K562 (cell line): ENCODE measurements around the gene TOM1L1. TPM values are rescaled to one million over a fixed set of nuclear protein-coding genes. Genes with fewer than 3 reads are reported as not detected.

Experiments used
- ATAC-seq: fragments of 200-7000 bp; cut with Tn5 transposase; 3 replicates; pipeline ENCODE4 v1.9.1; 2020; ENCODE audit warnings: moderate library complexity
- BruUV-seq: library from RNA; stranded (reverse); fragments of 400-500 nt; replicated peaks from 2 replicates; lab custom pipeline; 2021; lab: Mats Ljungman, UMichigan
- CTCF ChIA-PET: fragments of 300-600 bp; formaldehyde crosslinking; extraction: SDS; loops from one replicate; lab custom pipeline; 2021; ENCODE audit warnings: low intra/inter-chr PET ratio; lab: Yijun Ruan, JAX
- POLR2A ChIA-PET: fragments of 300-600, 350-650 bp; sonication (Branson Sonifier 250); formaldehyde crosslinking; extraction: SDS; loops from one replicate; lab custom pipeline; 2021; ENCODE audit warnings: antibody characterized with exemption, inconsistent platforms; lab: Yijun Ruan, JAX
- DNase-seq, 4 experiments: peaks; one replicate each; pipeline versions ENCODE4 v3.0.0 to v3.0.0-alpha.2; 2011 to 2018; ENCODE audit warnings: low spot score in 3 of 4, mixed read lengths in 3 of 4; ENCODE audit errors: extremely low read depth in 1 of 4
- FAIRE-seq: peaks from 2 replicates; lab custom pipeline; 2011; peaks lifted over from hg19 to GRCh38; lab: Jason Lieb, UNC
- H2AFZ ChIP-seq: 2 replicates; pipeline ENCODE4 v1.6.0; 2011; ENCODE audit warnings: low read depth, low read length, control low read depth, inconsistent platforms
- H3K27ac ChIP-seq: fragments of 200-600 bp; 3 replicates; pipeline ENCODE4 v1.8.0; 2011; ENCODE audit warnings: low read depth, mild to moderate bottlenecking, control low read depth, inconsistent platforms, low read length, moderate library complexity, mixed read lengths; ENCODE audit errors: extremely low read depth
- H3K27me3 ChIP-seq, 2 experiments: fragments of 300-600 bp in 1 of 2; 2 replicates in 1 of 2; 3 replicates in 1 of 2; pipeline versions ENCODE4 v1.6.0 to v1.8.0; 2011; ENCODE audit warnings: inconsistent platforms in 2 of 2, low read length in 2 of 2, mild to moderate bottlenecking in 1 of 2, mixed read lengths in 1 of 2, moderate library complexity in 1 of 2; ENCODE audit not compliant: control insufficient read depth in 2 of 2, insufficient read depth in 2 of 2
- H3K36me3 ChIP-seq: fragments of 300-600 bp; 3 replicates; pipeline ENCODE4 v1.8.0; 2011; ENCODE audit warnings: mild to moderate bottlenecking, low read length, inconsistent platforms; ENCODE audit not compliant: control insufficient read depth, insufficient read depth
- H3K4me1 ChIP-seq, 2 experiments: fragments of 200-600 bp in 1 of 2; replicated peaks in 1 of 2; 2 replicates in 1 of 2; 3 replicates in 1 of 2; pipeline versions ENCODE4 v1.5.1 to v1.8.0; 2011; ENCODE audit warnings: inconsistent platforms in 2 of 2, low read length in 2 of 2, mild to moderate bottlenecking in 1 of 2, mixed read lengths in 1 of 2, moderate library complexity in 1 of 2; ENCODE audit not compliant: control insufficient read depth in 2 of 2, insufficient read depth in 2 of 2
- H3K4me2 ChIP-seq: 2 replicates; pipeline ENCODE4 v1.6.1; 2011; ENCODE audit warnings: low read length, control low read depth, inconsistent platforms, mixed read lengths; ENCODE audit not compliant: insufficient read depth
- H3K4me3 ChIP-seq: fragments of 200-600 bp; sonication (generic), shearing (Covaris generic); 2 replicates; pipeline ENCODE4 v1.5.1; 2016; ENCODE audit warnings: control low read depth, inconsistent platforms
- H3K79me2 ChIP-seq: fragments of 200-600 bp; 3 replicates; pipeline ENCODE4 v1.8.0; 2011; ENCODE audit warnings: low read length, inconsistent platforms; ENCODE audit not compliant: control insufficient read depth, insufficient read depth
- H3K9ac ChIP-seq, 2 experiments: 2 replicates each; pipeline versions ENCODE4 v1.6.0 to v1.6.1; 2011; ENCODE audit warnings: low read depth in 2 of 2, low read length in 2 of 2, control low read depth in 1 of 2, inconsistent platforms in 1 of 2, mild to moderate bottlenecking in 1 of 2, mixed read lengths in 1 of 2; ENCODE audit not compliant: insufficient read depth in 1 of 2
- H3K9me1 ChIP-seq: one replicate; pipeline ENCODE4 v1.6.0; 2011; ENCODE audit warnings: inconsistent platforms, mild to moderate bottlenecking, low read length, moderate library complexity; ENCODE audit not compliant: control insufficient read depth, insufficient read depth
- H3K9me3 ChIP-seq: replicated peaks from 2 replicates; pipeline ENCODE4 v1.5.1; 2011; ENCODE audit warnings: low read depth, low read length, inconsistent platforms; ENCODE audit not compliant: control insufficient read depth, insufficient read depth
- H4K20me1 ChIP-seq: replicated peaks from 2 replicates; pipeline ENCODE4 v1.6.1; 2011; ENCODE audit warnings: low read length, inconsistent platforms, mixed read lengths; ENCODE audit not compliant: control insufficient read depth, insufficient read depth
- ARID1B ChIP-seq: fragments of 450-650 bp; IDR thresholded peaks from 2 replicates; pipeline ENCODE4 v1.6.1; 2016; ENCODE audit warnings: antibody characterized with exemption, mild to moderate bottlenecking, inconsistent platforms
- GABPA ChIP-seq: fragments of 200-800 bp; sonication (Bioruptor generic); conservative IDR thresholded peaks from 2 replicates; pipeline ENCODE4 v1.6.1; 2016; ENCODE audit warnings: low read depth, missing genetic modification characterization, missing compliant biosample characterization
- HMG20B ChIP-seq: fragments of 250-450 bp; sonication (Bioruptor Pico); IDR thresholded peaks from 2 replicates; pipeline ENCODE4 v1.5.0; 2021; ENCODE audit warnings: mild to moderate bottlenecking
- ID3 ChIP-seq, 2 experiments: fragments of 250-450 bp in 1 of 2; fragments of 450-650 bp in 1 of 2; sonication (Bioruptor Pico) in 1 of 2; IDR thresholded peaks; 2 replicates each; pipeline versions ENCODE4 v1.6.1 to v1.8.0; 2016 to 2021; ENCODE audit warnings: mild to moderate bottlenecking in 2 of 2, moderate library complexity in 2 of 2, missing compliant biosample characterization in 1 of 2, missing genetic modification characterization in 1 of 2
- KAT7 ChIP-seq: sonication (generic); formaldehyde crosslinking; IDR thresholded peaks from 2 replicates; pipeline ENCODE4 v1.8.0; 2022; ENCODE audit warnings: missing genetic modification reagents, mild to moderate bottlenecking, borderline replicate concordance
- NBN ChIP-seq: fragments of 450-650 bp; IDR thresholded peaks from 2 replicates; pipeline ENCODE4 v1.6.1; 2016; ENCODE audit warnings: low read depth, mild to moderate bottlenecking
- NFRKB ChIP-seq: fragments of 450-650 bp; IDR thresholded peaks from 2 replicates; pipeline ENCODE4 v1.6.1; 2016; ENCODE audit warnings: low read depth
- SIN3A ChIP-seq, 2 experiments: fragments of 150-350 bp in 1 of 2; IDR thresholded peaks; 2 replicates each; pipeline ENCODE4 v1.6.1; 2011 to 2016; ENCODE audit warnings: borderline replicate concordance in 2 of 2, low read depth in 2 of 2, low read length in 2 of 2, mild to moderate bottlenecking in 2 of 2, moderate library complexity in 2 of 2; ENCODE audit not compliant: control insufficient read depth in 1 of 2
- TCF7 ChIP-seq: sonication (generic); IDR thresholded peaks from 2 replicates; pipeline ENCODE4 v1.6.1; 2016; ENCODE audit warnings: antibody characterized with exemption, borderline replicate concordance
- TGIF2 ChIP-seq: sonication (generic); formaldehyde crosslinking; IDR thresholded peaks from 2 replicates; pipeline ENCODE4 v1.8.1; 2022; ENCODE audit warnings: mild to moderate bottlenecking, missing genetic modification reagents, moderate library complexity
- ZNF12 ChIP-seq: sonication (generic); formaldehyde crosslinking; IDR thresholded peaks from 2 replicates; pipeline ENCODE4 v1.4.0; 2020; ENCODE audit warnings: mild to moderate bottlenecking, missing genetic modification reagents
- ZNF133 ChIP-seq: fragments of 250-450 bp; sonication (Bioruptor Pico); IDR thresholded peaks from 2 replicates; pipeline ENCODE4 v1.4.0; 2020; ENCODE audit warnings: mild to moderate bottlenecking
- ZNF165 ChIP-seq: fragments of 250-450 bp; sonication (Bioruptor Pico); IDR thresholded peaks from 2 replicates; pipeline ENCODE4 v1.4.0; 2020; ENCODE audit warnings: borderline replicate concordance
- ZNF239 ChIP-seq: fragments of 250-450 bp; sonication (Bioruptor Pico); IDR thresholded peaks from 2 replicates; pipeline ENCODE4 v1.4.0; 2020; ENCODE audit warnings: mild to moderate bottlenecking
- ZNF75A ChIP-seq: fragments of 450-650 bp; formaldehyde crosslinking; IDR thresholded peaks from 2 replicates; pipeline ENCODE4 v1.4.0; 2020; ENCODE audit warnings: mild to moderate bottlenecking
- WGBS: fragments of 100-300 bp; shearing (Covaris generic); methylation state at CpG from one replicate; pipeline ENCODE4 v1.1.6; 2016; ENCODE audit warnings: low coverage, mixed read lengths; ENCODE audit not compliant: insufficient coverage; ENCODE audit errors: missing lambda C conversion rate; 5-methylcytosine and 5-hydroxymethylcytosine counted together
- in situ Hi-C: fragments of 300-500 bp; cut with MboI; formaldehyde crosslinking; loops from 4 replicates; pipeline ENCODE4 v1.15.0; 2018; ENCODE audit warnings: inconsistent platforms, mixed read lengths
- intact Hi-C: fragments of 100-400 bp; cut with micrococcal nuclease; formaldehyde crosslinking; loops from 2 replicates; pipeline ENCODE4 v1.14.2; 2022
- polyA plus RNA-seq, 8 experiments: library from polyadenylated mRNA; depleted of rRNA in 4 of 8; stranded (reverse) in 5 of 8; unstranded in 3 of 8; fragments of >200 nt; fragmentation: Nextera tagmentation in 2 of 8; fragmentation: Illumina TruSeq in 1 of 8; extraction: Ambion mirVana in 2 of 8; extraction: Trizol in 1 of 8; gene quantifications; 2 replicates each; pipeline versions ENCODE4 v1.2.1 to v1.2.3, GENCODE V29; 2011 to 2014; ENCODE audit warnings: inconsistent platforms in 1 of 8, missing spikeins in 1 of 8
- total RNA-seq, 7 experiments: library from RNA; depleted of rRNA in 6 of 7; stranded (reverse); fragments of >200 nt in 6 of 7; fragmentation: Illumina TruSeq in 2 of 7; extraction: Trizol in 2 of 7; gene quantifications; 2 replicates each; pipeline versions ENCODE4 v1.2.1 to v1.2.3, GENCODE V29; 2011 to 2021; ENCODE audit warnings: low replicate concordance in 1 of 7
- TF ChIP-seq, protein P1 (sequence below): sonication (generic); formaldehyde crosslinking; IDR thresholded peaks from 2 replicates; pipeline ENCODE4 v1.9.0; 2022; ENCODE audit warnings: mild to moderate bottlenecking, missing genetic modification reagents
- TF ChIP-seq, protein P2 (sequence below): fragments of 450-650 bp; IDR thresholded peaks from 2 replicates; pipeline ENCODE4 v1.6.1; 2017; ENCODE audit warnings: antibody characterized with exemption

TOM1L1 gene
- total and polyA plus RNA-seq, 9 of the 15 experiments (the other 6 are each of a cell fraction or from before 2014, with no cell fraction given), result 21.3 to 74.3 (median 31.0) TPM

- H3K4me3 ChIP-seq, result peak overlapping the region; percentile 79
- H3K9me3 ChIP-seq, result no peaks in the 10 kb centered on the region
- H3K27ac ChIP-seq, result peak overlapping the region; percentile 79
- intact Hi-C loops, result loop anchor here (1.0 kb wide), 1 partner anchor 69 kb away; the partner anchor contains the start of gene TOM1L1
- peaks cover 0 to 21% of the 10 kb centered on the region in 2 experiments for H3K4me1 ChIP-seq
- peak in 2 of 4 experiments; percentile 25 to 41 for DNase-seq
- H3K4me2 ChIP-seq, result peak overlapping the region; percentile 97
- CTCF ChIA-PET, result interaction anchor here (0.6 kb wide), 1 partner anchor 653 kb away, joined by 3 read pairs; no protein-coding TSS in a partner anchor
- no peaks in the 10 kb centered on the region for H4K20me1 ChIP-seq
- peak overlapping the region; percentile 86 to 97 for H3K9ac ChIP-seq
- BruUV-seq, result TSS peak; percentile 61
- H3K79me2 ChIP-seq, result peaks cover 88% of the 10 kb centered on the region
- H2AFZ ChIP-seq, result peak overlapping the region; percentile 98
- ATAC-seq, result peak; percentile 52
- H3K27me3 ChIP-seq, result no peaks in the 10 kb centered on the region
- no peaks in the 10 kb centered on the region for H3K9me1 ChIP-seq
- FAIRE-seq, result no peak
- H3K36me3 ChIP-seq, result peaks cover 16% of the 10 kb centered on the region
- in situ Hi-C loops, result no loop called here
- POLR2A ChIA-PET, result interaction anchor here (0.6 to 1.7 kb wide), 4 partner anchors 17 to 400 kb away, joined by 3 to 5 read pairs (median 3); no protein-coding TSS in a partner anchor
- WGBS, result 2% methylated on average over 13 of the region's 13 CpGs
- TF ChIP-seq SIN3A (IDR thresholded peaks at IDR 0.05; ENCODE audit: borderline replicate concordance in 2 of 2, control insufficient read depth in 1 of 2, low read depth in 2 of 2, low read length in 2 of 2) (peak in 1 of 2 experiments; percentile 72; a peak in 1 of 4 replicates), ZNF133 (CRISPR knock-in tag) (no peak), NBN (no peak), ZNF75A (CRISPR knock-in tag) (no peak), ZNF165 (CRISPR knock-in tag) (no peak), GABPA (tag) (no peak), TGIF2 (CRISPR knock-in tag) (0 out of 2 replicates have a peak, but pooled peaks have one; percentile 36), ID3 (CRISPR knock-in tag; IDR thresholded peaks at IDR 0.05) (no peak), ID3 (tag; IDR thresholded peaks at IDR 0.05) (0 out of 2 replicates have a peak, but pooled peaks have one; percentile 20), NFRKB (peak; percentile 25; the same call in 1 of the 2 replicates), ARID1B (no peak), KAT7 (CRISPR knock-in tag) (peak; percentile 56; the same call in 1 of the 2 replicates), HMG20B (CRISPR knock-in tag) (no peak), TCF7 (no peak), ZNF12 (CRISPR knock-in tag) (0 out of 2 replicates have a peak, but pooled peaks have one; percentile 21), ZNF239 (CRISPR knock-in tag) (no peak)
- TF ChIP-seq, protein P1, sequence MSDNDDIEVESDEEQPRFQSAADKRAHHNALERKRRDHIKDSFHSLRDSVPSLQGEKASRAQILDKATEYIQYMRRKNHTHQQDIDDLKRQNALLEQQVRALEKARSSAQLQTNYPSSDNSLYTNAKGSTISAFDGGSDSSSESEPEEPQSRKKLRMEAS (CRISPR knock-in tag), result 0 out of 2 replicates have a peak, but pooled peaks have one; percentile 21
- TF ChIP-seq, protein P2, sequence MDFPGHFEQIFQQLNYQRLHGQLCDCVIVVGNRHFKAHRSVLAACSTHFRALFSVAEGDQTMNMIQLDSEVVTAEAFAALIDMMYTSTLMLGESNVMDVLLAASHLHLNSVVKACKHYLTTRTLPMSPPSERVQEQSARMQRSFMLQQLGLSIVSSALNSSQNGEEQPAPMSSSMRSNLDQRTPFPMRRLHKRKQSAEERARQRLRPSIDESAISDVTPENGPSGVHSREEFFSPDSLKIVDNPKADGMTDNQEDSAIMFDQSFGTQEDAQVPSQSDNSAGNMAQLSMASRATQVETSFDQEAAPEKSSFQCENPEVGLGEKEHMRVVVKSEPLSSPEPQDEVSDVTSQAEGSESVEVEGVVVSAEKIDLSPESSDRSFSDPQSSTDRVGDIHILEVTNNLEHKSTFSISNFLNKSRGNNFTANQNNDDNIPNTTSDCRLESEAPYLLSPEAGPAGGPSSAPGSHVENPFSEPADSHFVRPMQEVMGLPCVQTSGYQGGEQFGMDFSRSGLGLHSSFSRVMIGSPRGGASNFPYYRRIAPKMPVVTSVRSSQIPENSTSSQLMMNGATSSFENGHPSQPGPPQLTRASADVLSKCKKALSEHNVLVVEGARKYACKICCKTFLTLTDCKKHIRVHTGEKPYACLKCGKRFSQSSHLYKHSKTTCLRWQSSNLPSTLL, result no peak
Measured at GRCh38 chr17:54968988-54969332, 68.3 kb downstream of the TOM1L1 start.
